HUES48 (cell line): ENCODE data around the gene THRB.

ENCODE experiments used
- H3K27ac ChIP-seq: one replicate; pipeline ENCODE4 v1.7.0; 2013; ENCODE audit warnings: low read depth, low read length, inconsistent platforms
- H3K27me3 ChIP-seq: 2 replicates; pipeline ENCODE4 v1.6.1; 2013; ENCODE audit warnings: mild to moderate bottlenecking, low read length; ENCODE audit not compliant: control insufficient read depth, insufficient read depth
- H3K36me3 ChIP-seq: 2 replicates; pipeline ENCODE4 v1.6.1; 2013; ENCODE audit warnings: low read length; ENCODE audit not compliant: control insufficient read depth, insufficient read depth
- H3K4me1 ChIP-seq: 2 replicates; pipeline ENCODE4 v1.6.1; 2013; ENCODE audit warnings: mild to moderate bottlenecking, low read length; ENCODE audit not compliant: control insufficient read depth, insufficient read depth
- H3K4me3 ChIP-seq: 2 replicates; pipeline ENCODE4 v1.5.1; 2013; ENCODE audit warnings: mild to moderate bottlenecking, low read depth, low read length
- H3K9ac ChIP-seq: 2 replicates; pipeline ENCODE4 v1.6.1; 2013; ENCODE audit warnings: mild to moderate bottlenecking, low read depth, low read length, moderate library complexity
- H3K9me3 ChIP-seq: 2 replicates; pipeline ENCODE4 v1.6.1; 2013; ENCODE audit warnings: low read length; ENCODE audit not compliant: control insufficient read depth, insufficient read depth

Gene THRB

DNA sequence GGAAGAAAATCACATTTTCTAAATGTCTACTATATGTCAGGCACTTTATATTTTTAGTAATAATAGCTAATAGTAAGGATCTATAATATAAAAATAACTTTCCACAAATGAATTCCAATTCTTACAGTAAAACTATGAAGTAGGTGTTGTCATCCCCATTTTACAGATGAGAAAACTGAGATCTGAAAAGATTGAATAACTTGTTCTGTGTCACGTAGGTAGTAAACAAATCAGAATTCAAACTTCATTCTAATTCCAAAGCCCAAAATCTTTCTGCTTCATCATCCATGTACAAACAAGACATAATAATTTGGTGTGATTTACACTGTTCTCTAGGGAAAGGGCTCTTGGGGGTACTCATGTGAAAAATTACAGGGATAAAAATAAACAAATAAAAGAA, 130.3 kb downstream of the THRB start:
- no peak overlapping the region for H3K27ac ChIP-seq

DNA sequence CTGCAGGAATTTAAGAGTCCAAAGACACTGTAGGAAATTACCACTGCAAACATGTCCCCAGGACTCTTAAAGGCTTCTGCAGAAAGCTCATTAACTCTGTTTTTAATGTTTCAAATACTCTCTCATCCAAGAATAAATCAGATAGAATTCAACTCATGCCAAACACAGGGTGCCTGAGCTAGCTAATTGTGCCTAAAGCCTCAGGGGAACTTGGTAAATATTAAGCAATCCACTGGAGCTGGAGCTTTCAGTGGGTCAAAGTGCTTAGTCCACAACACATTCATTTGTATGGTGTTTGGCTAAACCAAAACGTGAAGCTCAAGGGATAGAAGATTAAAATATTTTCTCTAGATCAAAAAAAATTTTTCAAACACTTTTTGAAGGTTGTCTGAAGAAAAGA, 131.4 kb downstream of the THRB start:
- no peak overlapping the region for H3K4me3 ChIP-seq
- H3K27ac ChIP-seq = no peak overlapping the region
- H3K9ac ChIP-seq = no peak overlapping the region
- H3K4me1 ChIP-seq = peaks cover 20% of the 10 kb centered on the region
- no peaks in the 10 kb centered on the region for H3K36me3 ChIP-seq
- no peaks in the 10 kb centered on the region for H3K9me3 ChIP-seq
- H3K27me3 ChIP-seq = no peaks in the 10 kb centered on the region

More for the DNA sequence above, 130.3 kb downstream of the THRB start:
- H3K9me3 ChIP-seq = no peaks in the 10 kb centered on the region
- H3K27me3 ChIP-seq = no peaks in the 10 kb centered on the region
- H3K4me1 ChIP-seq = peaks cover 19% of the 10 kb centered on the region
- H3K36me3 ChIP-seq = no peaks in the 10 kb centered on the region
- H3K4me3 ChIP-seq = no peak overlapping the region
- no peak overlapping the region for H3K9ac ChIP-seq

DNA sequence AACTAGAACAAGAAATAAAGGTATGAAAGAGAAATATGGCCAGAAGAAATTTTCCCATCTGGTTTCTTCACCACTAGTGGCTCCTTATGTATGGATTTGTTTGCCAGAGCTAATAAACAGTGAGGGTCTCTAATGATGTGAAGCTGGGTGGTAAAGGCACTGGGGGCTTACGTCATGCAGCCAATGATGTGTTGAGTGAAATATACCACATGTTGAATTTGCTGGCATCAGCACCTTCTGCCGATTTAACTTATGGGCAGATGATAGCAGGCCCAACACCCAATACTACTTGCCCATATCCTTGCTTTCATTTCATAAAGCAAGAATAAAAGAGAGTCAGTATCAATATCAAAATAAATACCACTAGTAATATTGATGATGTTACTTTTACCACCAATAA, 133.0 kb downstream of the THRB start:
- Histone ChIP-seq H3K27ac (no peak overlapping the region), H3K4me3 (no peak overlapping the region), H3K9me3 (no peaks in the 10 kb centered on the region), H3K4me1 (peaks cover 20% of the 10 kb centered on the region), H3K27me3 (no peaks in the 10 kb centered on the region), H3K9ac (no peak overlapping the region), H3K36me3 (no peaks in the 10 kb centered on the region)

DNA sequence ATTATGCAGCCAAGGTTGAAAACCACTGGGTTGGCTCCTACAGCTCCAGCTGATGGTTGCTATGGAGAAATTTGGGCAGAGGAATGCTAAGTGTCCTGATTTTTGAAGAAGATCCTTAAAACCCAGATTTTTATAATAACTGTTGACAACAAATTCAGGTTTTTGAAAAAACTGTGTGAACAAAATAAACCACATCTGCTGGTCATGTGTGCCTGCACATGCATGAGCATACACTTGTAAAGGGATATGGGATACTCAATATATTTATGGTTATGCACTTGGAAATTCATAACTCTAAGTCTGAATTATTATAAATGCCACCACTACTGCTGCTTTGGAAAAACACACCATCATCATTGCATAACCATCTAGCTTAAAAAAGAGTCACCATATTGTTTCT, 133.7 kb downstream of the THRB start:
- no peak overlapping the region for H3K27ac ChIP-seq
- no peak overlapping the region for H3K4me3 ChIP-seq
- H3K36me3 ChIP-seq = no peaks in the 10 kb centered on the region
- H3K27me3 ChIP-seq = no peaks in the 10 kb centered on the region
- H3K4me1 ChIP-seq = peaks cover 20% of the 10 kb centered on the region
- no peak overlapping the region for H3K9ac ChIP-seq
- H3K9me3 ChIP-seq = no peaks in the 10 kb centered on the region

DNA sequence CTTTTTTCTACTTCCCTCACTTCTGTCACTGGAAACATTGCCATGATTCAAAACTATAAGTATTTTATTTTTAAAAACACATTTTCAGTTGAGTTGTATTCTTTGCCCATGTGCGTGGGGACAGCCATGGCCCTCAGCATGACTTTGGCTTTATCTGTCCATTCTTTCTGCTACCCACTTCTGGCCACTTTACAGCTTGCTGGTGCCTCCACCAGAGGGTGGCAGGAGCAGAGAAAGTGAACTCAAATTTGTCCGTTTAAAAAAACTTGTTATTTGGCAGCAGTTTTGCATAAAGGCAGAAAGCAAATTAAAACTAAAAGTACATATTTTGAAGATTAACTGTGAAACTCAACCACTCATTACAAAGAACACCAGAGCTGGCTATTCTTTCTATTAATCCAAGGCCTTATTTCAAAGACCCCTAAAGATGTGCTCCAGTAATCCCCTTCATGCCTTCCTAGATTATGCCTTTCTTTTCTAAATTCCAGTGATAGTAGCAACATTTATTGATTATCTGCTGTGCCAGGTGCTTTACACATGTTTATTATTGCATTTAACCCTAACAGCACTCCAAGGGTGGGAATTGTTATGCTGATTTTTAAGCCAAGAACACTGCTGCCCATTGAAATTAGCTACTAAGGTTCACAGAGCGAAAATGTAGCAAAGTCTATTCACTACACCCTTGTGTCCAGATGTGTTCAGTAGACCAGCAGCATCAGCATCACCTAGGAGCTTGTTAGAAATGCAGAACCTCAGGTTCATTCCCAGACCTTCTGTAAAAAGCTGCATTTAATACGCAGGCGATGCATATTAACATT, 134.8 kb downstream of the THRB start:
- Histone ChIP-seq H3K9ac (no peak overlapping the region), H3K27me3 (no peaks in the 10 kb centered on the region), H3K4me3 (no peak overlapping the region), H3K36me3 (no peaks in the 10 kb centered on the region), H3K27ac (no peak overlapping the region), H3K9me3 (no peaks in the 10 kb centered on the region), H3K4me1 (peaks cover 20% of the 10 kb centered on the region)

DNA sequence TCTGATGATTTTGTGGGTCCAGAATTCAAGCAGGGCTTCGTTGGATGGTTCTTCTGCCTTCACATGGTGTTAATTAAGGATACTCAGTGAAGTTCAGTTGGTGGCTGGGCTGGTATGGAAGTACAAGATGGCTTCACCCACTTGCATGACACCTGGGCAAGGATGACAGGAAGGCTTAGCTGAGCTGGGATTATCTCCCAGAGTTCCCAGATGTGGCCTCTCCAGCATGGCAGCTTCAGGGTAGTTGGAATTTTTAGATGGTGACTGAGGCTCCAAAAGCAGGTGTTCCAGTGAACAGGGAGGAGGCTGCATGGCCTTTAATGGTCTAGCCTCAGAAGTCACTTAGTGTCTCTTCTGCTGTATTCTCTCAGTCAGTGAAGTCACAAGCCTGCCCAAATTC, 135.5 kb downstream of the THRB start:
- H3K4me1 ChIP-seq = peaks cover 20% of the 10 kb centered on the region
- H3K27me3 ChIP-seq = no peaks in the 10 kb centered on the region
- no peaks in the 10 kb centered on the region for H3K36me3 ChIP-seq
- H3K9ac ChIP-seq = no peak overlapping the region
- no peaks in the 10 kb centered on the region for H3K9me3 ChIP-seq
- H3K27ac ChIP-seq = no peak overlapping the region
- no peak overlapping the region for H3K4me3 ChIP-seq

DNA sequence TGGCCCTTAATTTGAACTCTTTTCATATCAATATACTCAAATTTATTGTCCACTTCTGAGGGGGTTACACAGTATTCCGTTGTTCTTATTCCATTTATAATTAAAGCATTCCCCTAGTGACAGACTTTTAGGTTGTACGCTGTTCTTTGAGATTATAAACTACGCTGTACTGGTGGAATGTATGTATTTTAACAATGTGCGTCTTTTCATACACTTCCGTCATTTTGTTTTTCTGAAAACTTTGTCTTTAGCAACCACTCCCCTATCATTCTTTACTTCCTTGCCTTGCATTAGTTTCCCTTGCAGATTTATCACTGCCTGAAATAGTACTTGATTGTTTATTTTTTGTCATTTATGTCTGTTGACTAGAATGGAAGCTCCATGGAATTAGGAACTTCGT, 137.0 kb downstream of the THRB start:
- H3K9ac ChIP-seq = no peak overlapping the region
- no peak overlapping the region for H3K27ac ChIP-seq
- no peaks in the 10 kb centered on the region for H3K27me3 ChIP-seq
- no peaks in the 10 kb centered on the region for H3K9me3 ChIP-seq
- H3K4me1 ChIP-seq = peaks cover 20% of the 10 kb centered on the region
- no peak overlapping the region for H3K4me3 ChIP-seq
- no peaks in the 10 kb centered on the region for H3K36me3 ChIP-seq

DNA sequence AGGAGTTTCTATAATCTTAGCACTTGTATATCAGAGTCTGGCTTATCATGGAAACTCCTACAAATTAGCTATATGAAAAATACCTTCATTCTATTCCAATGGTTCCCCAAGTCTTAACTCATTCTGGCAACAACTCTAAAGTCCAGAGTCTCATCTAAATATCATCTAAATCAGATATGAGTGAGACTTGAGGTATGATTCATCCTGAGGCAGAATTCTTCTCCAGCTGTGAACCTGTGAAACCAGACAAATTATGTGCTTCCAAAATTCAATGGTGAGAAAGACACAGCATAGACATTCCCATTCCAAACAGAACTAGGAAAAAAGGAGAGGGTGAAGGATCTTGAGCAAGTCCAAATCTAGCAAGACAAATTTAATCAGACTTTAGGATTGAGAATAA, 138.8 kb downstream of the THRB start:
- peaks cover 15% of the 10 kb centered on the region for H3K4me1 ChIP-seq
- H3K4me3 ChIP-seq = no peak overlapping the region
- H3K27ac ChIP-seq = no peak overlapping the region
- no peak overlapping the region for H3K9ac ChIP-seq
- H3K27me3 ChIP-seq = no peaks in the 10 kb centered on the region
- no peaks in the 10 kb centered on the region for H3K36me3 ChIP-seq
- no peaks in the 10 kb centered on the region for H3K9me3 ChIP-seq

DNA sequence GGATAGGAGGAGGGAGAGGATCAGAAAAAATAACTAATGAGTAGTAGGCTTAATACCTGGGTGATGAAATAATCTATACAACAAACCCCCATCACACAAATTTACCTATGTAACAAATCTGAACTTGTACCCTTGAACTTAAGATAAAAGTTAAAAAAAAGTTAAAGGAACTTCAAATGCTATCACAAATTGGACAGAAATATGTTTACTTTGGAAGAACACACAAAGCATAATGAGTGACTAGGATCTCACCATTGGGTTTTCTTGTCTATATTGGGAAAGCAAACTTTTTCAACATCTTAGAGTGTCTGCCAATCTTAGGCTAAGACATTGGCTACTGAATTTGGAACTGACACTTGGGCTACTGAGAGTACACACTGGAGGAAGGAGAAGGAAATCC, 140.4 kb downstream of the THRB start:
- Histone ChIP-seq H3K27ac (no peak overlapping the region), H3K27me3 (no peaks in the 10 kb centered on the region), H3K9ac (no peak overlapping the region), H3K4me1 (no peaks in the 10 kb centered on the region), H3K36me3 (no peaks in the 10 kb centered on the region), H3K9me3 (no peaks in the 10 kb centered on the region), H3K4me3 (no peak overlapping the region)

DNA sequence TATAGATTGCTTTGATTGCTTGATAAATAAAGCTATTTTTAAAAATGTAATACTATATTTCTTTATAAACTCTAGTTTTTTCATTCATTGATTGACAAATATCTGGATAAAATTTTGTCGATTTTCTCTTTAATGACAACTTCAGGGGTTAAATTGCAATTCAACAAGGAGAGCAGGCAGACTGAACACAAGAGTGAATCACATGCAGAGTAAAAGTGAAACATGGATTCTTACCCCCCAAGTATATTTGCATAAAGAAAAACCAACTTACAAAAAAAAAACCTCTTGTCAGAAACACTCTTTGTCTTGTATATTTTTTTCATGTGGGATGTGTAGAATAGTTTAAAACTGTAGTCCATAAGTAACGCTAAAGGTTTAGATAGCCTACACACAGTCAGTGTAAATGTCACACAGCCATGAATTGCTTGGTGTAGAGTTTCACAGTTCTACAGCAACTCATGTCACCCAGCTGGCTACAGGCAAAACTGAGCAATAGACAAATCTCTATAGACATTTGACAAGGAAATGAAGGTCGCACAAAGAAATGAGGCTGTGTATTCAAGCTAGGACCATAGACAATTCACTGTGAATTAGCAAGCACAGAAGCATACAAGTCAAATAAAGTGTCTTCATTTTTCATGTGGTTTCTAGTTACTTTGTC, 141.6 kb downstream of the THRB start:
- H3K27ac ChIP-seq = no peak overlapping the region
- H3K9me3 ChIP-seq = no peaks in the 10 kb centered on the region
- H3K9ac ChIP-seq = no peak overlapping the region
- no peaks in the 10 kb centered on the region for H3K36me3 ChIP-seq
- no peaks in the 10 kb centered on the region for H3K27me3 ChIP-seq
- no peak overlapping the region for H3K4me3 ChIP-seq
- H3K4me1 ChIP-seq = peaks cover 7% of the 10 kb centered on the region

DNA sequence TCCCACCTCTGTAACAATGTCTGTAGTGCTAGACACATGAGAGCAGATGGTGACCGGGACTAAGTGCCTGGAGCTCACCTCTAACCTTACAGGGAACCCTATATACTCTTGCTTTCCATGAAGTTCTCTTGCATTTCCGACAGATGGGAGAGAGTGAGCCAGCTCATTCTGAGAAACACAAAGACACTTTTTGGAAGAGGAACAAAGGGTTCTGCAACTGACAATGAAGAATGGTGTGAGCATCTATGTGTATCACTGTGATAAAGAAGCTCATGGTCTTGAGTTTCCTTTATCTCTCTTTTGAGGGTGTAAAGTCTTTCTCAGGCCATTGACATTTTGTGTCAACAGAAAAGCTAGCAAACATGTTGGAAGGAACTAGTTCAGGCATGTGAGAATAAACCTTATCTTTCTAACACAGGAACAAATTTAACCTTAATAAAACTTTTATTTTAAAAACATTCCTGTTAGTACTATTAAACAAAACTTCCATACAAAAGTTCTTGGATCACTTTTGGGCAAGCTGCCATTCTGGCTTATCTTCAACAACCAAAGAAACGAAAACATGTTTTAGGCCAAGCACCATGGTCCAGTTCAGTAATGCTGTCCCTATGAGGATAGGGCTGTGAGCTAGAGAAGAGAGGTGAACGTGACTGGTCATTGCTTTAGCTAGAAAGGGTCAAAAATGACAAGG, 142.7 kb downstream of the THRB start:
- H3K36me3 ChIP-seq = no peaks in the 10 kb centered on the region
- H3K4me3 ChIP-seq = no peak overlapping the region
- H3K4me1 ChIP-seq = peaks cover 7% of the 10 kb centered on the region
- no peak overlapping the region for H3K27ac ChIP-seq
- H3K9ac ChIP-seq = no peak overlapping the region
- H3K9me3 ChIP-seq = no peaks in the 10 kb centered on the region
- no peaks in the 10 kb centered on the region for H3K27me3 ChIP-seq
